SK-N-SH treated with all-trans-retinoic acid at 6 μM for 48 hours (cell line): Measurements from ENCODE around the gene IL7R.

Source experiments
- ATAC-seq: fragments of 200-7000 bp; cut with Tn5 transposase; 3 replicates; pipeline ENCODE4 v1.9.1; 2020; ENCODE audit warnings: mild to moderate bottlenecking, moderate library complexity
- ARNTL ChIP-seq: fragments of 450-650 bp; formaldehyde crosslinking; IDR thresholded peaks from 2 replicates; pipeline ENCODE4 v1.5.0; 2020; ENCODE audit warnings: low read depth, mild to moderate bottlenecking, moderate library complexity, borderline replicate concordance
- CREB5 ChIP-seq: fragments of 250-450 bp; sonication (Bioruptor Pico); IDR thresholded peaks from 2 replicates; pipeline ENCODE4 v1.5.1; 2020; ENCODE audit warnings: low read depth, mild to moderate bottlenecking, moderate library complexity
- CSDC2 ChIP-seq: fragments of 250-450 bp; sonication (Bioruptor Pico); IDR thresholded peaks from 2 replicates; pipeline ENCODE4 v1.5.0; 2020; ENCODE audit warnings: mild to moderate bottlenecking, moderate library complexity
- CSRNP3 ChIP-seq: fragments of 250-450 bp; sonication (Bioruptor Pico); IDR thresholded peaks from 2 replicates; pipeline ENCODE4 v1.5.1; 2021; ENCODE audit warnings: mild to moderate bottlenecking, moderate library complexity
- ESRRG ChIP-seq: fragments of 250-450 bp; sonication (Bioruptor Pico); IDR thresholded peaks from 2 replicates; pipeline ENCODE4 v1.6.1; 2021; ENCODE audit warnings: mild to moderate bottlenecking
- GLIS3 ChIP-seq: fragments of 250-450 bp; sonication (Bioruptor Pico); IDR thresholded peaks from 2 replicates; pipeline ENCODE4 v1.5.0; 2020; ENCODE audit warnings: mild to moderate bottlenecking, moderate library complexity
- OSR1 ChIP-seq: fragments of 250-450 bp; sonication (Bioruptor Pico); IDR thresholded peaks from 2 replicates; pipeline ENCODE4 v1.8.0; 2022; ENCODE audit warnings: moderate library complexity, mild to moderate bottlenecking, inconsistent platforms
- PATZ1 ChIP-seq: fragments of 250-450 bp; sonication (Bioruptor Pico); IDR thresholded peaks from 2 replicates; pipeline ENCODE4 v1.8.0; 2020; ENCODE audit warnings: mild to moderate bottlenecking, moderate library complexity, borderline replicate concordance
- PPARA ChIP-seq: fragments of 250-450 bp; sonication (Bioruptor Pico); IDR thresholded peaks from 2 replicates; pipeline ENCODE4 v1.5.0; 2020; ENCODE audit warnings: mild to moderate bottlenecking, borderline replicate concordance
- SNAI2 ChIP-seq: fragments of 250-450 bp; sonication (Bioruptor Pico); IDR thresholded peaks from 2 replicates; pipeline ENCODE4 v1.5.0; 2020; ENCODE audit warnings: mild to moderate bottlenecking, moderate library complexity
- TCF4 ChIP-seq: fragments of 250-450 bp; sonication (Bioruptor Pico); IDR thresholded peaks from 2 replicates; pipeline ENCODE4 v1.8.0; 2021; ENCODE audit warnings: mild to moderate bottlenecking, moderate library complexity, borderline replicate concordance
- TOX ChIP-seq: fragments of 250-450 bp; sonication (Bioruptor Pico); IDR thresholded peaks from 2 replicates; pipeline ENCODE4 v1.8.0; 2021; ENCODE audit warnings: mild to moderate bottlenecking, moderate library complexity, borderline replicate concordance
- TSHZ2 ChIP-seq: fragments of 250-450 bp; sonication (Bioruptor Pico); IDR thresholded peaks from 2 replicates; pipeline ENCODE4 v1.5.0; 2020; ENCODE audit warnings: mild to moderate bottlenecking, moderate library complexity
- ZFP3 ChIP-seq: fragments of 250-450 bp; sonication (Bioruptor Pico); IDR thresholded peaks from 2 replicates; pipeline ENCODE4 v1.5.0; 2020; ENCODE audit warnings: mild to moderate bottlenecking, moderate library complexity
- ZFP30 ChIP-seq: fragments of 450-650 bp; formaldehyde crosslinking; IDR thresholded peaks from 2 replicates; pipeline ENCODE4 v1.5.0; 2022; ENCODE audit warnings: mild to moderate bottlenecking, moderate library complexity
- ZNF565 ChIP-seq: fragments of 450-650 bp; formaldehyde crosslinking; conservative IDR thresholded peaks from 2 replicates; pipeline ENCODE4 v1.5.0; 2020; ENCODE audit warnings: low read depth, mild to moderate bottlenecking, moderate library complexity
- ZNF70 ChIP-seq: fragments of 450-650 bp; formaldehyde crosslinking; IDR thresholded peaks from 2 replicates; pipeline ENCODE4 v1.5.0; 2020; ENCODE audit warnings: mild to moderate bottlenecking, moderate library complexity
- ZNF8 ChIP-seq: fragments of 450-650 bp; formaldehyde crosslinking; IDR thresholded peaks from 2 replicates; pipeline ENCODE4 v1.5.0; 2020; ENCODE audit warnings: mild to moderate bottlenecking, moderate library complexity

Gene IL7R

GRCh38 chr5:35833224-35833623, 23.5 kb upstream of the IL7R start:
- no peak for ATAC-seq
- no peak for TF ChIP-seq CSRNP3 (CRISPR knock-in tag)
- no peak for TF ChIP-seq PPARA (CRISPR knock-in tag)
- no peak for TF ChIP-seq GLIS3 (CRISPR knock-in tag)
- no peak for TF ChIP-seq TOX (CRISPR knock-in tag)
- no peak for TF ChIP-seq ARNTL
- no peak for TF ChIP-seq TCF4
- TF ChIP-seq PATZ1 (CRISPR knock-in tag), result no peak
- no peak for TF ChIP-seq ZFP30 (CRISPR knock-in tag)
- no peak for TF ChIP-seq ESRRG (CRISPR knock-in tag)
- TF ChIP-seq CREB5 (CRISPR knock-in tag), result no peak
- TF ChIP-seq OSR1 (CRISPR knock-in tag), result no peak
- no peak for TF ChIP-seq TSHZ2 (CRISPR knock-in tag)
- TF ChIP-seq ZNF70 (CRISPR knock-in tag), result no peak
- TF ChIP-seq CSDC2 (CRISPR knock-in tag), result no peak
- TF ChIP-seq SNAI2 (CRISPR knock-in tag), result no peak
- no peak for TF ChIP-seq ZNF8 (CRISPR knock-in tag)
- no peak for TF ChIP-seq ZFP3

GRCh38 chr5:35835796-35836742, 20.6 kb upstream of the IL7R start:
- TF ChIP-seq PPARA (CRISPR knock-in tag) (no peak), PATZ1 (CRISPR knock-in tag) (no peak), ZNF565 (CRISPR knock-in tag) (no peak), TOX (CRISPR knock-in tag) (no peak), CREB5 (CRISPR knock-in tag) (no peak), CSDC2 (CRISPR knock-in tag) (no peak)
- ATAC-seq, result no peak
